ENCODE data around the gene JAM3. TPM values are rescaled to one million over a fixed set of nuclear protein-coding genes. Genes with fewer than 3 reads are reported as not detected.
A peak's percentile ranks its signal among the peaks of the same experiment; 100 is the strongest.

Gene JAM3
- total RNA-seq, 1 donor from 2014 or later: 65.8 TPM

DNA sequence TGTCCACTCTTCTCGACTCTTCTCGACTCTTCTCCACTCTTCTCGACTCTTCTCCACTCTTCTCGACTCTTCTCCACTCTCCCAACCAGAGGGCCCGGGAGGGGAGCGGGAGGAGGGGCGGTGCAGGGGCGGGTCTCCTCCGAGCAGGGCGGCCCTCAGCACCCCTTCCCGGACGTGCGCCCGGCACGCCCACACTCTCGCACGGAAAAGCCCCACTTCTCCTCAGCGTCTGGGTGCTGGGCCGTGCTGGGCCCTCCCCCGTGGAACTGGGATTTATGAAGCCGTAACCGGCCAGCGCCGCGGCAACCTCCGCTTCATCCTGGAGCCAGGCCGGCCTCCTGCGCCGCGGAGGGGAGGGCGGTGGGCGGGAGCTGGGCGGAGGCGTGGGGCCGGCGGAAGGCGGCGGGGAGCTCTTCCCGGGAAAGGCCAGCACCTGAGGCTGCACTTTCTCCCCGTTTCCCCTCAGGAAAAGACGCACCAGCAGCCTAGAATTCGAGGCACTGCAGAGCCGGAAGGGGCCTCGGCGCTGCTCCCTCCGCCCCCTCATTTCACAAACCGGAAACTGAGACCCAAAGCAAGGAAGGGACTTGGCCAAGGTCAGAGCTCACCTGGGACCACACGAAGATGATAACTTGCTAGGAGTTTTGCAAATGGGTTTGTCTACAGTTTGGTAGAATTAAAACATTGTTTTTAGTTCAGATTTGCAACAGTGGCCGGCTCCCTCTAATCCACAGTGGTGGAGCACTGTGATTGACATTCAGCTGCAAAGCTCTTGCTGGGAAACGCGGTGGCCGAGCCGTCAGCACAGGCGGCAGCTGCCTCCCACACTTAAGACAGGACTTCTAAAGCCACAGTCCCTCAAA lies 31.6 kb upstream of the JAM3 start:
- H3K4me3 ChIP-seq (ENCODE audit: low read length in 3 of 3): peak overlapping the region; percentile 75 to 85 (median 84)
- no peaks in the 10 kb centered on the region for H3K9me3 ChIP-seq (ENCODE audit: control insufficient read depth in 3 of 3, low read length in 3 of 3)
- H3K36me3 ChIP-seq (ENCODE audit: control insufficient read depth in 3 of 3, insufficient read depth in 3 of 3, low read length in 3 of 3): no peaks in the 10 kb centered on the region
- peak overlapping the region; percentile 38 for H3K27ac ChIP-seq (ENCODE audit: low read depth, low read length)
- peaks cover 0 to 7% (median 0%) of the 10 kb centered on the region in 3 donors for H3K27me3 ChIP-seq (ENCODE audit: control insufficient read depth in 3 of 3, insufficient read depth in 3 of 3, low read length in 3 of 3)
- H3K9ac ChIP-seq (ENCODE audit: low read depth in 1 of 3, low read length in 3 of 3): peak overlapping the region; percentile 52 to 84 (median 70)
- H3K4me1 ChIP-seq (ENCODE audit: control insufficient read depth in 3 of 3, insufficient read depth in 3 of 3, low read length in 3 of 3): peaks cover 40 to 83% (median 80%) of the 10 kb centered on the region in 3 donors

DNA sequence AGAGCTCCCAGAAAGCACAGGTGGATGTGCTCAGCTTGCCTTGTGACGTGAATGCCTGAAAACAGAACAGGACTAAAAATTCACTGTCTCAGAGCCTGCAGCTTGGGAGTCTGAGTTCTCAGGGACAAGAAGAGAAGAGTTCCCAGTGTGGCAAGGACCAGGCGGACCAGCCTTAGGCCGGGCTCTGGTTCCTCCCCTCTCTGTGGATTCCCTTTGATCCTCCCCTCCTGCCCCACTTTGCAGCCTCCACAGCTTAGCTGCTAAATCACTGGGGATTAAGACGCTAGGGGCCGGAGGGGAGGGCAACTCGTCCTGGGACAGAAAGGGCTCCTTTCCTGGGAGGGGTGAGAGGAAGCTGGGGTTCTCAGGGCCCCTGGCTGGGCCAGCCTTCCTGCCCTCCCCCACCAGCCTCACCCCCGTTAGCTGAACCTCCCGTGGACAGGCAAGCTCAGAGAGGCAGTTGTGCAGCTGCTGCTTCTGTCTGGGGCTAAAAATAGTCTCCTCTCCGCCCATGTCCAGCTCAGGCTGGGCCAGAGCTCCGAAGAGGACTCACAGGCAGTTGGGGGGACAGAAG lies 29.9 kb upstream of the JAM3 start:
- Histone ChIP-seq H3K9ac (ENCODE audit: low read depth in 1 of 3, low read length in 3 of 3) (peak overlapping the region; percentile 51 to 81 (median 63)), H3K27me3 (ENCODE audit: control insufficient read depth in 3 of 3, insufficient read depth in 3 of 3, low read length in 3 of 3) (peaks cover 0 to 7% (median 0%) of the 10 kb centered on the region in 3 donors), H3K4me3 (ENCODE audit: low read length in 3 of 3) (peak overlapping the region; percentile 30 to 63 (median 34)), H3K4me1 (ENCODE audit: control insufficient read depth in 3 of 3, insufficient read depth in 3 of 3, low read length in 3 of 3) (peaks cover 31 to 70% (median 64%) of the 10 kb centered on the region in 3 donors), H3K36me3 (ENCODE audit: control insufficient read depth in 3 of 3, insufficient read depth in 3 of 3, low read length in 3 of 3) (no peaks in the 10 kb centered on the region), H3K9me3 (ENCODE audit: control insufficient read depth in 3 of 3, low read length in 3 of 3) (no peaks in the 10 kb centered on the region), H3K27ac (ENCODE audit: low read depth, low read length) (peak overlapping the region; percentile 57)

DNA sequence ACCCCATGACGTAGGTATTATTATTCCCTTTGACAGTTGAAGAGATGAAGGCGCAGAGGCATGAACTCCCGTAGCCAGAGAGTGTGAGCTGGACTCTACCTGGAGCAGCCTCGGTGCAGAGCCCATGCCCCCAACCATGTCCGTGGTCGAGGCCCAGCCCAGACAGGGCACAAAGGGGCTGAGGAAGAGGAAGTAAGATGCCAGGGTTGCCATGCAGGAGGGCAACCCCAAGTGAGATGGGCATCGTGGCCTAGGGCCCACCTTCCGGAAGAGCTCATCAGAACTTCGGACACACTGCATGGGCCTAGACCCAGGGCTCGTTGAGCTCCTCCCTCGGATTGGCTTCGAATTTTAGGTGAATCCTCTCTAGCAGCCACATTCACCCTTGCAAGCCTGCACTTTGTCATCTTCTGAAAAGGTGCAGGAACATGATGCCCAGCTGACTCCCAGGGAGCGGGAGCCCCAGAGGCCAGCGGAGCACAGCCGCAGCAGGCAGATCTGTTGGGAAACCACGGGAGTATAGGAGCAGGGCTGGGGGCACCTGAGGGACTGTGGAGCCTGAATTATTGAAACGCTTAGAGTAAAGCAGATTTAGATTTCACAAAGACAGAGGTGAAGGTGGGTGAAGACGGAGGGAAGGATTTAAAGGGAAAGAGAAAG lies 29.0 kb upstream of the JAM3 start:
- Histone ChIP-seq H3K4me3 (ENCODE audit: low read length in 3 of 3) (peak overlapping the region in 2 of 3 donors; percentile 30 to 63), H3K36me3 (ENCODE audit: control insufficient read depth in 3 of 3, insufficient read depth in 3 of 3, low read length in 3 of 3) (no peaks in the 10 kb centered on the region), H3K27ac (ENCODE audit: low read depth, low read length) (peak overlapping the region; percentile 57), H3K9ac (ENCODE audit: low read depth in 1 of 3, low read length in 3 of 3) (peak overlapping the region; percentile 51 to 81 (median 63)), H3K9me3 (ENCODE audit: control insufficient read depth in 3 of 3, low read length in 3 of 3) (no peaks in the 10 kb centered on the region), H3K27me3 (ENCODE audit: control insufficient read depth in 3 of 3, insufficient read depth in 3 of 3, low read length in 3 of 3) (peaks cover 0 to 7% (median 0%) of the 10 kb centered on the region in 3 donors), H3K4me1 (ENCODE audit: control insufficient read depth in 3 of 3, insufficient read depth in 3 of 3, low read length in 3 of 3) (peaks cover 22 to 62% (median 62%) of the 10 kb centered on the region in 3 donors)

DNA sequence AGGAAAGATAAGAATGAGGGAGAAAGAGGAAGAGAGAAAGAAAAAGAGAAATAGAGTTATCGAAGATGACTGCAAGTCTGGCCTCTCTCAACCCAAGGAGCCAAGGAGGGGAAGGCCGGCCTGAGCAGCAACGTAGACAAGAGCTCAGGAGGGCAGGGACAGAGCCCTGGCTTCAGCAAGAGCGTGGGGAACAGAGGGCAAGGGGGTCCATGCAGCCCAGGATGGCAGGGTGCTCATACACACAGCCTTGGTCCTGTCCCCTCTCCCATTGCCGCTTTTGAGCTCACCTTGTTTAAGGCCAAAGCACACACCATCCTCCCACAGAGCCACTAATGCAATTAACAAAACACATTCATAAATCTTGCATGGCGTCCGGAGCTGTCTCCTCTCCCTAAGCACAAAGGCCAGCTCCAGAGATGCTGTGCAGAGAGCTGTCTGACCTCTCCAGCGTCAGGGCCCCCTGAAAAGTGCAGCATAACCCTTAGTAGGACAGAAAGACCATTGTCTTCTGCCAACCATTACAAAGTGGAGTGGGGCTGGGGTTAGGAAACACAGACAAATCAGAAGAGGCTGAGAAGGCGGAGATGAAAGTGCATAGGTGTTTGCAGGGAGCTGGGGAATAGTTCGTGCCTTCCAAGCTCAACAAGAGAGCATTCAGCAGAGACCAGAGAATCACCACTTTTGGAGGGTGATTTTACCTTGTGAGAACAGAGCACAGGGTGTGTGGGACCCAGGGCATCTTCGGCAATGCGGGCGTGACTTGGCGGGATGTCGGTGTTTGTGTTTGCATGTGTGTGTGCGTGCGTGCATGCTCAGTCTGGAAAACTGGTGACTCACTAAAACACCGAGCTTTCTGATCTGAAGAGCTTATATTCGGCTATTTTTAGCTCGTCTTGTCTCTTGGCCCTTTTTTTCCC lies 28.2 kb upstream of the JAM3 start:
- H3K9me3 ChIP-seq (ENCODE audit: control insufficient read depth in 3 of 3, low read length in 3 of 3): no peaks in the 10 kb centered on the region
- peaks cover 26 to 62% (median 62%) of the 10 kb centered on the region in 3 donors for H3K4me1 ChIP-seq (ENCODE audit: control insufficient read depth in 3 of 3, insufficient read depth in 3 of 3, low read length in 3 of 3)

DNA sequence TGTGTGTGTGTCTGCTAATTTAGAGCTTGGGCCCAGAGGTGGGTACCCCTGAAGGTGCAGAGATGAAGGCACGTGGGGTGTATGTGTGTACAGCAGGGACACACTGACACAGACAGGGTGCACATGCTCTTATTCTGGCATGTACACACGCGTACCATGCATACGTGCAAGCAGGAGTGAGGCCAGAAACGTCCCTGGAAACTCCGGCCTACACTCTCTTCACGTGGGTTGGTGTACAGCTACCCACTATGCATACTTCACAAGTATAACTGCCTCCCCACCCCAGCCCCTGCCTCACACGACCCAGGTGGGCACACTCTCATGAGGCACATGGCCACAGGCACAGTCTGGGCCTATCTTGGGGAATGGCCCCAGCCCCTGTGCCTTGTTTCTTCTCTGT lies 27.5 kb upstream of the JAM3 start:
- Histone ChIP-seq H3K9ac (ENCODE audit: low read depth in 1 of 3, low read length in 3 of 3) (no peak overlapping the region), H3K27me3 (ENCODE audit: control insufficient read depth in 3 of 3, insufficient read depth in 3 of 3, low read length in 3 of 3) (peaks cover 0 to 7% (median 0%) of the 10 kb centered on the region in 3 donors), H3K4me1 (ENCODE audit: control insufficient read depth in 3 of 3, insufficient read depth in 3 of 3, low read length in 3 of 3) (peaks cover 26 to 64% (median 61%) of the 10 kb centered on the region in 3 donors), H3K27ac (ENCODE audit: low read depth, low read length) (no peak overlapping the region), H3K9me3 (ENCODE audit: control insufficient read depth in 3 of 3, low read length in 3 of 3) (no peaks in the 10 kb centered on the region), H3K4me3 (ENCODE audit: low read length in 3 of 3) (no peak overlapping the region), H3K36me3 (ENCODE audit: control insufficient read depth in 3 of 3, insufficient read depth in 3 of 3, low read length in 3 of 3) (no peaks in the 10 kb centered on the region)

More for the DNA sequence above, 28.2 kb upstream of the JAM3 start:
- no peaks in the 10 kb centered on the region for H3K36me3 ChIP-seq (ENCODE audit: control insufficient read depth in 3 of 3, insufficient read depth in 3 of 3, low read length in 3 of 3)
- H3K27me3 ChIP-seq (ENCODE audit: control insufficient read depth in 3 of 3, insufficient read depth in 3 of 3, low read length in 3 of 3): peaks cover 0 to 7% (median 0%) of the 10 kb centered on the region in 3 donors
- no peak overlapping the region for H3K27ac ChIP-seq (ENCODE audit: low read depth, low read length)
- H3K9ac ChIP-seq (ENCODE audit: low read depth in 1 of 3, low read length in 3 of 3): no peak overlapping the region
- H3K4me3 ChIP-seq (ENCODE audit: low read length in 3 of 3): peak overlapping the region in 2 of 3 donors; percentile 14 to 41

DNA sequence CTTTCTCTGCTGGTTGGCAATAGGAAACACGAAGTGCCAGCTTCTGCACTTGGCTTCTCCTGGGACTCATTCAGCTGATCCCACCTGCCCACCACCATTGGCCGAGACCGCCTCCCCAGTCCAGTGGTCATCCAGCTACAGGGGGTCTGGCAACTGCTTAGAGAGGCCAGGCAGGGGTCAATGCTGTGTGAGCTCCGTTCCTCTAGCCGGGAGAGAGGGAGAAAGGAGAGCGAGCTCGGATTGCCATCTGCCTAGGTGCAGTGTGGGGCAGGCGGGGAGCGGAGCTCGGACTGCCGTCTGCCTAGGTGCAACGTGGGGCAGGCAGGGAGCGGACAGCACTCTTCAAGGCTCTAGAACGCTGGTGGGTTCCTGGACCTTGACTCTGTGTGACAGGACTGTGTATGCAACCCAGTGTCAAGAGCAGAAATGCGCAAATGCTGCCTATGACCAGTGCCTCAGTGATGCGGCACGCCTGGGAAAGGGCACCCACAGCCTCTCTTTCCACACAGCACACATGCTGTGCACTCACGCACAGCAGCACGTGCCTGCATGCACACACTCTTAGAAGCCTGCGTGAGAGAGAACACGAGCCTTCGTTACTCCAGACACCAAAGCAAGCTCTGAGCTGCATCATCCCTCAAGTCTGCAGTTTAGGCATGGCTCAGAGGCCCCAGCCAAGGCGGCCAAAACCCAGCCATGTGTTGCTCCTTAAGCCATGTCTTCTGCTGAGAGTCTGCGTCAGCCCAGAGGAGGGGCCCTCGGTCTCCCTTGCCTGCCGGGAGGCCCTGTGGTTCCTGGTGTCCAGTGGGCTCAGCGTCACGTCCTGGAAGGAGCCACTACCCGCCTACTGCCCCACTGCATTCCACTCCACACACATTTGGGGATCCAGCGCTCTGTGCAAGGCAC lies 26.8 kb upstream of the JAM3 start:
- Histone ChIP-seq H3K27ac (ENCODE audit: low read depth, low read length) (no peak overlapping the region), H3K9me3 (ENCODE audit: control insufficient read depth in 3 of 3, low read length in 3 of 3) (no peaks in the 10 kb centered on the region), H3K36me3 (ENCODE audit: control insufficient read depth in 3 of 3, insufficient read depth in 3 of 3, low read length in 3 of 3) (no peaks in the 10 kb centered on the region), H3K4me3 (ENCODE audit: low read length in 3 of 3) (no peak overlapping the region), H3K4me1 (ENCODE audit: control insufficient read depth in 3 of 3, insufficient read depth in 3 of 3, low read length in 3 of 3) (peaks cover 26 to 68% (median 64%) of the 10 kb centered on the region in 3 donors), H3K27me3 (ENCODE audit: control insufficient read depth in 3 of 3, insufficient read depth in 3 of 3, low read length in 3 of 3) (peaks cover 0 to 7% (median 0%) of the 10 kb centered on the region in 3 donors), H3K9ac (ENCODE audit: low read depth in 1 of 3, low read length in 3 of 3) (no peak overlapping the region)

DNA sequence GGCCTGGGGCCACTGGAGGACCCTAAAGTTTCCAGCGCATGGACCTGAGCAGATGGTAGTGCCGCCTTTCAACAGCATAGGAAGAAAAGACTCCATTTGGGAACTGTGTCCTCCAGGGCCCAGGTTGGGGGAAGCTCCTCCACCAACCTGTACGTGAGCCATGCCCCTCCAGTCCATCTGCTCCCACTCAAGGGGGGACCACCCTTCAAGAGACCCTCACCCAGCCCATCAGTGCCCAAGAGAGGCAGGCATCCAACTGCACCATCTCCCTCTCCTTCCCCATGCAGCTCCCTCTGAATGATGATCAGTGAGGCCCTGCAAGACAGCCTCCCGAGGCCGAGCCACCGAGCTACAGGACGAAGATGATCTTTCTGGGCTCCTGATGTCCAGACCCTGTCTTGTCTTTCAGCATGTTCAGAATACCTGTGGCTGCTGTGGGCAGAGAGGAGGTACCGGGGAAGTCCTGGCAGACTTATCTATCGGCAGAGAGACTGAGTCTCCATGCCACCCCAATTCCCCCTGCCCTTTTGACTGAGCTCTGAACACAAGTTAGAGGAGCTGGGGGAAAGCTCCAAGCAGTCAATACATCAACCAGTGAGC lies 25.0 kb upstream of the JAM3 start:
- Histone ChIP-seq H3K27ac (ENCODE audit: low read depth, low read length) (no peak overlapping the region), H3K4me1 (ENCODE audit: control insufficient read depth in 3 of 3, insufficient read depth in 3 of 3, low read length in 3 of 3) (peaks cover 18 to 64% (median 61%) of the 10 kb centered on the region in 3 donors), H3K36me3 (ENCODE audit: control insufficient read depth in 3 of 3, insufficient read depth in 3 of 3, low read length in 3 of 3) (no peaks in the 10 kb centered on the region), H3K9ac (ENCODE audit: low read depth in 1 of 3, low read length in 3 of 3) (no peak overlapping the region), H3K27me3 (ENCODE audit: control insufficient read depth in 3 of 3, insufficient read depth in 3 of 3, low read length in 3 of 3) (peaks cover 0 to 7% (median 0%) of the 10 kb centered on the region in 3 donors), H3K4me3 (ENCODE audit: low read length in 3 of 3) (no peak overlapping the region), H3K9me3 (ENCODE audit: control insufficient read depth in 3 of 3, low read length in 3 of 3) (no peaks in the 10 kb centered on the region)

DNA sequence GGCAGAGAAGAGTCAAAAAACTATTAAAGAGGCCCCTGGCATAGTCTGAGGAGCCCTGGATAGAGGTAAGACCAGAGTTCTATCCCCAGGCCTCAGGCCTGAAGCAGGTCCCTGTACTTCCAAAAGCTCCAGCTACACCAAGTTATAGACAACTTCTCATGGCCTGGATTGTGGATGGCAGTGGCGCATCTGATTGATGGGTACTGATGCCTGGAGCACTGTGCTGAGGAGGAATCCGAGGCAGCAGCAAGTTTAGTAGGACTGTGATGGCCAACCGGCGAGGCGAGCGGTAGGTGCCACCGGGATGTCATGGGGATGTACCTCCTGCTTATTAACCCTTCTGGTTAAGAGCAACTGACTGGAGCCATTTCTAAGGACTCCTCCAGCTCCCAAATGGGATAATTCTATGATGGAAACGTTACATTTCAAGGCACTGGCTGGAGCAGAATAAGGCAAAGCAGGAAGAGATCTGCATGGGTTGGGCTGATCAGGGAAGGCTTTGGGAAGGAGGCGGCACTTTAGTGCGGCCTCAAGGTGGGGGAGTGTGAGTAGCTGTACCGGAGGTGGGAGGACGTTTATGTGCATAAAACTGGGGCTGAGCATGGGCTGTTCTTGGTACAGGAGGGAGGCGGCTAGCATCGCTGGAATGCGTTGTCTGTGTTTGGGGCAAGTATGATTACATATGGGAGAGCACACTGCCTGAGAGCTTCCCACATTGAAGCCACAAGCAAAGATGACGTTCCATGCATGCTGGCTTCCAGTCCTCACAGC lies 24.2 kb upstream of the JAM3 start:
- Histone ChIP-seq H3K9ac (ENCODE audit: low read depth in 1 of 3, low read length in 3 of 3) (no peak overlapping the region), H3K27me3 (ENCODE audit: control insufficient read depth in 3 of 3, insufficient read depth in 3 of 3, low read length in 3 of 3) (peaks cover 0 to 12% (median 0%) of the 10 kb centered on the region in 3 donors), H3K4me1 (ENCODE audit: control insufficient read depth in 3 of 3, insufficient read depth in 3 of 3, low read length in 3 of 3) (peaks cover 11 to 56% (median 54%) of the 10 kb centered on the region in 3 donors), H3K27ac (ENCODE audit: low read depth, low read length) (peak overlapping the region; percentile 43), H3K9me3 (ENCODE audit: control insufficient read depth in 3 of 3, low read length in 3 of 3) (no peaks in the 10 kb centered on the region), H3K4me3 (ENCODE audit: low read length in 3 of 3) (peak overlapping the region in 1 of 3 donors; percentile 16), H3K36me3 (ENCODE audit: control insufficient read depth in 3 of 3, insufficient read depth in 3 of 3, low read length in 3 of 3) (no peaks in the 10 kb centered on the region)
